HTR-8/SVneo (cell line): Measurements from ENCODE around the gene PRPH.

Experiments used
- DNase-seq: peaks from one replicate; pipeline ENCODE4 v3.0.0; 2011; ENCODE audit warnings: low spot score, mixed read lengths; ENCODE audit not compliant: insufficient read length
- FAIRE-seq: peaks from 2 replicates; lab custom pipeline; 2011; peaks lifted over from hg19 to GRCh38; lab: Jason Lieb, UNC

PRPH gene

GRCh38 chr12:49342914-49343731 lies 48.2 kb downstream of the PRPH start:
- FAIRE-seq = peak; percentile 40
- no peak for DNase-seq

DNA sequence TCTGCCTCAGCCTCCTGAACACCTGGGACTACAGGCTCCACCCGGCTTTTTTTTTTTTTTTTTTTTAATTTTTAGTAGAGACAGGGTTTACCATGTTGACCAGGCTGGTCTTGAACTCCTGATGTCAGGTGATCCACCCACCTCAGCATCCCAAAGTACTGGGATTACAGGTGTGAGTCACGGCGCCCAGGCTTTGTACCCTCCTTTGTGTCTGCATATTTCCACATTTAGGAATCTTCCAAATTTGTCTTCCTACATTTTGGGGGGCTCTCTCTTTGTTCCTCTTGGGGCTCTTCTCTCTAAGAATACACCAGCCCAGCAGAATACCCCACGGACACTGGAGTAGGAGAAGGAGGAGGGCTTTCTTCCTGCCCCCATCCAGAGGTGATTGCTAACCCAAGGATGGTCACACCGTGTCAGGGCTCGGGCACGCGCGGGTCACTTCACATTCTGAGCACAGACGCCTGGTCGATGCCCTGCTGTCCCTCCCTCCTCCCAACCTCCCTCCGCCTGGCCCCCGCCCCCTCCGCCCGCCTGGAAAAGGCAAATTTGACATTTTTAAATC lies 49.6 kb downstream of the PRPH start:
- FAIRE-seq (no peak), DNase-seq (no peak)

- FAIRE-seq (no peak), DNase-seq (no peak)
These were observed 50.3 kb downstream of the PRPH start for GRCh38 chr12:49345051-49345824.

DNA sequence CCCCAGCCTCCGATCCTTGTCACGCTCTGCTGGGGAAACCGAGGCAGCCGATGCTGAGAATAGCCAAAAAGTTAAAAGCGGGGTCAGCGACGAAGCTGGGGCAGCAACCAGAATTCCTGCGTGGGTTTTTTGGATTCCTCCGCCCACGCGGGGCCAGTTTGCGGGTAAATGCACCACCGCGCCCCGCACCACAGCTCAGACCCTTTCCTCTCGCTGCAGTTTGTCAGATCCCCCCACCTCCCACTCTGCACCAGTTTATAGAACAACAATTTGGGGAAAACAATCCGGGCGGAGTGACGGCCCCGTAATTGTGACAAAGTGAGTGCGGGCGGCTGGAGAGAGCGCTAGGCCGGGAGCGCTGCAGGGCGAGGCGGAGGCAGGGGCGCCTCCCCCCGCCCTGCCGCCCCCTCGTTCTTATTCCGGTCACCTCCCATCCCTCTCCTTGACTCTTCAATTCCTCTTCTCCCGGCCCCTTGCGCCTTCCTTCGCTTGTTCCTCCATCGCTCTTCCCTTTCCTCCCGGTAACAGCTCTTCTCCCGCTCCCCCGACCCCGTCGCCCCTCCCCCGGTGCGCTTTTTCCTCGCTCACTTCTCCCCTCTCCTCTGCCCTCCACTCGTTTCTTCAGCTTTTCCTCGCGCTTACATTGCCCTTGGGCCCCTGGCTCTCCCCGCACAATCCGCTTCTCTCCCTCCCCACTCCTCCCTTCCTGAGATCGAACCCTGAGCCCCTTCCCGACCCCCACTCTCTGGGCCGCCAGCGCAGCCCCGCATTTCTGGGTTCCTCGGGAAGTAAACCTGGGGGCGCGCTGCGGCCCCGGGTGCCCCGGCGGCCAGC lies 51.1 kb downstream of the PRPH start:
- FAIRE-seq (no peak), DNase-seq (no peak)

DNA sequence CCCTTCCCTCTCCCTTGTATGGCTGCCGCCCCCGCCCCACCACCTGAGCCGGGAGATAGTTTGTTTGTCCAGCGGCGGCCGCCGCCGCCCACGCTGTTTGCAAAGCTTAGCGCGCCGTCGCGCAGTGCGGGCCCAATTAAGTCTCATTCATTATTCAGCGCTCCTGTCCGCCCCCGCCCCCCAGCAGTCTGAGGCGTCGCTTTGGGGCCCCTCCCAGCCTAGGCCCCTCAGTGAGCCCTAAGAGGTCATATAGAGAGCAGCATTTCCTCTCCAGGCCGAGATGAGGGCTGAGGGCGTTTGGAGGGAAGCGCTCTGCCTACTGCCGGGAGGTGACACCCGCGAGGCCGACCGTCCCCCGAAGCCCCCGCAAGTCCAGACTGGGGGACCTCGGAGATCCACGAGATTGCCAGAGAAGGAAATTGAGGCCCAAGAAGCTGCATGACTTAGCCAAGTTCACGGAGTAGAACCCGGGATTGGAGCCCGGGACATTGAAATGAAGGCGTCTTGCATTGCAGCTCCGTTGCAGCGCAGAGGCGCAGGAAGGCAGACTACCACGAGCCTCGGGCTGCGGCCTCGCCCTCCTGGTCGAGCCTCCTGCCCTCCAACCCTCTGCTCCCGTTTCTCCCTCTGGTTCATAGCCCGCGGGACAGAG lies 51.8 kb downstream of the PRPH start, which contains the start of gene DNAJC22:
Gene DNAJC22, plus strand, starts transcription at position 230 of the 652 bp plus-strand sequence. CDS start 1,985 bp downstream, outside the sequence.
- FAIRE-seq = no peak

GRCh38 chr12:49347311-49348193 lies 52.6 kb downstream of the PRPH start:
- peak; percentile 83 for FAIRE-seq
- DNase-seq = peak; percentile 98

More for the DNA sequence above, 51.8 kb downstream of the PRPH start, which contains the start of gene DNAJC22:
- DNase-seq = no peak
